GM23248 (cell line): ENCODE results near the gene PADI1. TPM values are rescaled to one million over a fixed set of nuclear protein-coding genes. Genes with fewer than 3 reads are reported as not detected.

ENCODE experiments used
- DNase-seq: peaks from one replicate; pipeline ENCODE4 v3.0.0-alpha.2; 2015
- H2AFZ ChIP-seq: fragments of 200-600 bp; sonication (generic); 2 replicates; pipeline ENCODE4 v1.6.1; 2016; ENCODE audit warnings: antibody characterized with exemption
- H3F3A ChIP-seq: fragments of 200-600 bp; sonication (generic); 2 replicates; pipeline ENCODE4 v1.6.1; 2016; ENCODE audit warnings: mild to moderate bottlenecking, antibody characterized with exemption, mixed run types; ENCODE audit not compliant: insufficient read depth
- H3K27ac ChIP-seq: fragments of 200-600 bp; sonication (generic); 2 replicates; pipeline ENCODE4 v1.5.1; 2016; ENCODE audit warnings: mild to moderate bottlenecking
- H3K27me3 ChIP-seq: fragments of 200-600 bp; sonication (generic); replicated peaks from 2 replicates; pipeline ENCODE4 v1.6.1; 2016; ENCODE audit warnings: mild to moderate bottlenecking; ENCODE audit not compliant: insufficient read depth
- H3K36me3 ChIP-seq: fragments of 200-600 bp; sonication (generic); 2 replicates; pipeline ENCODE4 v1.6.1; 2016; ENCODE audit warnings: low read depth, mild to moderate bottlenecking
- H3K4me1 ChIP-seq: fragments of 200-600 bp; sonication (generic); 2 replicates; pipeline ENCODE4 v1.6.1; 2016; ENCODE audit warnings: mild to moderate bottlenecking; ENCODE audit not compliant: insufficient read depth
- H3K4me2 ChIP-seq: fragments of 200-600 bp; sonication (generic); one replicate; pipeline ENCODE4 v1.6.1; 2016; ENCODE audit warnings: mild to moderate bottlenecking; ENCODE audit not compliant: unreplicated experiment
- H3K4me3 ChIP-seq: fragments of 200-600 bp; sonication (generic); 2 replicates; pipeline ENCODE4 v1.5.1; 2016; ENCODE audit warnings: mild to moderate bottlenecking
- H3K79me2 ChIP-seq: fragments of 200-600 bp; sonication (generic); 2 replicates; pipeline ENCODE4 v1.6.1; 2016; ENCODE audit warnings: mild to moderate bottlenecking; ENCODE audit not compliant: insufficient read depth
- H3K9ac ChIP-seq: fragments of 200-600 bp; sonication (generic); 2 replicates; pipeline ENCODE4 v1.6.1; 2016; ENCODE audit warnings: mild to moderate bottlenecking
- H3K9me2 ChIP-seq: fragments of 200-600 bp; sonication (generic); 2 replicates; pipeline ENCODE4 v1.6.1; 2016; ENCODE audit warnings: mixed run types, mild to moderate bottlenecking, moderate library complexity; ENCODE audit not compliant: insufficient read depth
- H3K9me3 ChIP-seq: fragments of 200-600 bp; sonication (generic); one replicate; pipeline ENCODE4 v1.6.1; 2017; ENCODE audit warnings: low read depth
- H4K20me1 ChIP-seq: fragments of 200-600 bp; sonication (generic); 2 replicates; pipeline ENCODE4 v1.6.0; 2016; ENCODE audit not compliant: insufficient read depth
- EZH2 ChIP-seq: fragments of 200-600 bp; sonication (generic); IDR thresholded peaks from 2 replicates; pipeline ENCODE4 v1.6.1; 2018; ENCODE audit warnings: antibody characterized with exemption, mild to moderate bottlenecking; ENCODE audit not compliant: insufficient read depth, poor library complexity, severe bottlenecking
- EZH2phosphoT487 ChIP-seq: fragments of 200-600 bp; sonication (generic); IDR thresholded peaks from 2 replicates; pipeline ENCODE4 v1.6.1; 2018; ENCODE audit warnings: antibody characterized with exemption, moderate library complexity, mild to moderate bottlenecking, low read depth; ENCODE audit not compliant: insufficient read depth
- WGBS, 2 experiments: methylation state at CpG; one replicate each; pipeline ENCODE4 v1.1.6; 2015 to 2017; ENCODE audit warnings: low lambda C conversion rate in 2 of 2, low coverage in 1 of 2; ENCODE audit errors: missing lambda C conversion rate in 2 of 2; 5-methylcytosine and 5-hydroxymethylcytosine counted together
- in situ Hi-C: fragments of 300-500 bp; cut with MboI; formaldehyde crosslinking; loops from 2 replicates; pipeline ENCODE4 v1.15.0; 2020
- polyA plus RNA-seq: library from polyadenylated mRNA; unstranded; fragments of >200 nt; fragmentation: Nextera tagmentation; extraction: Ambion mirVana; gene quantifications from 2 replicates; pipeline ENCODE4 v1.2.1, GENCODE V29; 2016
- total RNA-seq: library from RNA; depleted of rRNA; stranded (reverse); fragments of >200 nt; shearing (Covaris generic); gene quantifications from 2 replicates; pipeline ENCODE4 v1.2.3, GENCODE V29; 2014

PADI1 gene
- total and polyA plus RNA-seq, 2 experiments from 2014 or later: under 0.01 to 0.14 TPM

DNA sequence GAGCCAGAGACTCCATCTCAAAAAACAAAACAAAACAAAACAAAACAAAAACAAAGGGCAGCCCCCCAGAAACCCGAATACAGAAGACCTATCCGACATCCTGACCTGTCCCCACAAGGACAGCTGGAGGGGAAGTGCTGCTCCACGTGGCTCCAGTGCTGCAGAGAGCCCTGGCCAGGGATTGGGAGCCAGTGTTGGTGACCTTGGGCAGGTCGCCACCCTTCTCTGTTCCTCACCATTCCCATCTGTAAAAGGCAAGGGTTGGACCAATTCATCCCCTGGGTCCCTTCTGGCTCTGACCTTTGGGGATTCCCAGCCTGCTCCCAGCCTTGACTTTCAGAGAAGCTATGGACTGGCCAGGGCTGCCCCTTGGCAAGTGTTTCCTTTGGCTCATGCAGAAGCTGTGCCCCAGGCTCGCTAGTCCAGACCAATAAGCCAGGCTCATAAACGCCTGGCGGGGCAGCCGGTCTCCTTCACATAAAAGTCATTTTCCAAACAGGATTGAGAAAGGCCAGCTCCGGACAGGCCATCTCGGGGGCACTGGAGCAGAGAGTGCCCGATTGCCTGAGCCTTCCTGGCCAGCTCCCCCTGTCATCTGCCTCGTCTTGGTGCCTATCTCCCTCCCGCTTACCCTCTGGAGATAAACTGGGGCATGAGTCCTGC is 20.0 kb upstream of the PADI1 start:
- Histone ChIP-seq H3K27me3 (no peaks in the 10 kb centered on the region), H4K20me1 (no peaks in the 10 kb centered on the region), H3K4me2 (no peak overlapping the region), H2AFZ (no peak overlapping the region), H3K27ac (no peak overlapping the region), H3K9me2 (no peaks in the 10 kb centered on the region), H3K9me3 (no peaks in the 10 kb centered on the region), H3K36me3 (no peaks in the 10 kb centered on the region), H3K9ac (no peak overlapping the region), H3K79me2 (no peaks in the 10 kb centered on the region), H3F3A (peaks cover 19% of the 10 kb centered on the region), H3K4me1 (peaks cover 10% of the 10 kb centered on the region), H3K4me3 (no peak overlapping the region)
- TF ChIP-seq EZH2phosphoT487 (no peak), EZH2 (no peak)
- in situ Hi-C loops: no loop called here
- WGBS, 2 experiments: 92% methylated on average over 11 to 13 of the region's 13 CpGs
- DNase-seq: no peak

DNA sequence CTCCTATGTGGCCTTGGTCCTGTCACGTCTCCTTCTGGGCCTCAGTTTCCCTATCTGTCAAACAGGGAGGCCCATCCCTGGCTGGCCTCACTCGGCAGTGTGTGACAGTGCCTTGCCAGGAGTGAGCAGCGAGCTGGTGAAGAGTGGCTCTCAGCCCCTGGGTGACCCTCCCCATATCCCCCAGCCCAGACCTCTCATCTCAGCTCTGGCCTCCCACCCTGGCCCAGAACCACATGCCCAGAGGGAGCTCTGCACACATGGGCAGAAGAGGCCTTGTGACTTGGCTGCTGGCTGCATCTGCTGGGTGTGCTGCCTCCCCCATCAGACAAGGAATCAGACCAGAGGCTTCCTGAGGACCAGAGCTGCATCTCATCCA is 19.5 kb upstream of the PADI1 start:
- in situ Hi-C loops: no loop called here
- H3K36me3 ChIP-seq: no peaks in the 10 kb centered on the region
- peaks cover 14% of the 10 kb centered on the region for H3K4me1 ChIP-seq
- no peaks in the 10 kb centered on the region for H3K27me3 ChIP-seq
- H3K9ac ChIP-seq: no peak overlapping the region
- H3K4me3 ChIP-seq: no peak overlapping the region
- TF ChIP-seq EZH2 (no peak), EZH2phosphoT487 (no peak)
- H3K9me2 ChIP-seq: no peaks in the 10 kb centered on the region
- no peaks in the 10 kb centered on the region for H3K9me3 ChIP-seq
- DNase-seq: no peak
- H3F3A ChIP-seq: peaks cover 19% of the 10 kb centered on the region
- H3K79me2 ChIP-seq: no peaks in the 10 kb centered on the region
- H3K4me2 ChIP-seq: no peak overlapping the region
- no peak overlapping the region for H2AFZ ChIP-seq
- WGBS, 2 experiments: 96 to 100% methylated on average over 2 to 3 of the region's 3 CpGs
- no peaks in the 10 kb centered on the region for H4K20me1 ChIP-seq
- H3K27ac ChIP-seq: no peak overlapping the region

DNA sequence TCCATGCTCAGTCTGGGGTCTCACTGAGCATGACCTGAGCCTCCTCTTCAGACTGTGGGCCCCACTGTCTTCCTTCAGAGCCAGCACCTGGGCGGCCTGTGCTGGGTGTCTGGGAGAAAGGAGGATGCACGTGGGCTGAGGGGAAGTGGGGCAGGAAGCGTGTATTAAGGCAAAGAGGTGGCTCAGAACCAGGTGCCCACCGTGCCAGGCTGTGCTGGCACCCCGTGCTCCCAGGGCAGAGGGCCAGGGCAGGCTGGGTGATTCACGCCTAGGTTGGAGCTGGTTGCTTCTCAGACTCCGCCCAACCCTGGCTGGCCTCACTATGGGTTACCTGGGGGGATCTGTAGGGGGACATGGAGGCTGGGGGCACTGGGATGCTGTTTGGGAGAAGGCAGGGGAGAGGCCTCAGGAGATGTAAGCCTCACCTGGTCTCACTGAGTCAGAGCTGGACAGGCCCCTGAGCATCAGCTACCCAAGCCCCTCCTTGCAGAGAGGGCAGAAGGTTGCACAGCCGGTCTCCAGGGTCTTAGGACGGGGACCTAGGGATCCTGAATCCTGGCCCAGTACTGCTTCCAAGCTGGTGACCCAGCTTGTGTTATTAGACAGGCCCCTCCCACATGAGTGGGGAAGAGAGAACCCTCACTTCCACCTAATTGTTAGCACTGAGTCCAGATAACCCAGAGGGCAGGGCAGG is 18.6 kb upstream of the PADI1 start:
- H2AFZ ChIP-seq: no peak overlapping the region
- no peak overlapping the region for H3K4me3 ChIP-seq
- no peak overlapping the region for H3K9ac ChIP-seq
- no peaks in the 10 kb centered on the region for H3K27me3 ChIP-seq
- H3K9me2 ChIP-seq: no peaks in the 10 kb centered on the region
- H3K9me3 ChIP-seq: no peaks in the 10 kb centered on the region
- no peaks in the 10 kb centered on the region for H3K36me3 ChIP-seq
- no peaks in the 10 kb centered on the region for H4K20me1 ChIP-seq
- no peak overlapping the region for H3K4me2 ChIP-seq
- TF ChIP-seq EZH2: no peak
- no peak for TF ChIP-seq EZH2phosphoT487
- peaks cover 23% of the 10 kb centered on the region for H3K4me1 ChIP-seq
- no peak overlapping the region for H3K27ac ChIP-seq
- peaks cover 19% of the 10 kb centered on the region for H3F3A ChIP-seq
- in situ Hi-C loops: no loop called here
- H3K79me2 ChIP-seq: no peaks in the 10 kb centered on the region
- WGBS, 2 experiments: 69 to 71% methylated on average over 9 of the region's 9 CpGs
- no peak for DNase-seq

DNA sequence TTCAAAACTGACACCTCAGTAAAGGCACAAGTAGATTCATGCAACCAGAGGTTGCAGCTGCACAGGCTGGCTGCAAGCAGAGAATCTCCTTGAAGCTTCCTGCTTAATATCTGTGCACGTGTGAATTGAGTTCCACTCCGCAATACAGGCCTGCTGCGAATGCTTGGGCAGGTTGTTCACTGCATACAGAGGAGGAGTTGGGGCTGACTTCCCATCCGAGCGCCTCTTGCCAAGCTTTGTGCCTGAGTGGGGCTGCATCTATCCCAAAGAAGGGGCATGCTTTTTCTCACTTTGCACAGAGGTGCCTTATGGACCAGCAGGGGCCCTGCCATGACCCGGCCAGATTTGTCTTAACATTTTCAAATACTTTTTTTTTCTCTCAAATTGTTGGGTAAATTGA is 17.9 kb upstream of the PADI1 start:
- Histone ChIP-seq H3K4me1 (peaks cover 27% of the 10 kb centered on the region), H3K9me3 (no peaks in the 10 kb centered on the region), H2AFZ (no peak overlapping the region), H3K27ac (no peak overlapping the region), H3K9me2 (no peaks in the 10 kb centered on the region), H3K36me3 (no peaks in the 10 kb centered on the region), H3K9ac (no peak overlapping the region), H3K79me2 (no peaks in the 10 kb centered on the region), H3F3A (peaks cover 19% of the 10 kb centered on the region), H3K4me3 (no peak overlapping the region), H3K4me2 (no peak overlapping the region), H3K27me3 (no peaks in the 10 kb centered on the region), H4K20me1 (no peaks in the 10 kb centered on the region)
- no peak for DNase-seq
- in situ Hi-C loops: no loop called here
- 73 to 75% methylated on average over 6 of the region's 6 CpGs for WGBS, 2 experiments
- TF ChIP-seq EZH2phosphoT487 (no peak), EZH2 (no peak)
